IMR-90 (cell line): ENCODE measurements around the gene CPSF7. TPM values are rescaled to one million over a fixed set of nuclear protein-coding genes. Genes with fewer than 3 reads are reported as not detected.

ENCODE experiments used
- ATAC-seq: fragments of 200-7000 bp; cut with Tn5 transposase; 2 replicates; pipeline ENCODE4 v1.9.1; 2020; ENCODE audit warnings: low read depth, mild to moderate bottlenecking, moderate library complexity
- BruUV-seq: library from RNA; stranded (reverse); fragments of 400-500 nt; replicated peaks from 2 replicates; lab custom pipeline; 2021; lab: Mats Ljungman, UMichigan
- CTCF ChIA-PET: fragments of 300-600 bp; formaldehyde crosslinking; extraction: SDS; loops from one replicate; lab custom pipeline; 2021; ENCODE audit warnings: antibody characterized with exemption; lab: Yijun Ruan, JAX
- POLR2A ChIA-PET: fragments of 300-600 bp; sonication (Branson Sonifier 250); formaldehyde crosslinking; loops from one replicate; lab custom pipeline; 2022; ENCODE audit warnings: antibody characterized with exemption; ENCODE audit not compliant: unreplicated experiment; lab: Charles Lee
- DNase-seq: peaks from one replicate; pipeline ENCODE4 v3.0.0; 2013
- H2AFZ ChIP-seq: replicated peaks from 2 replicates; pipeline ENCODE3; 2013; ENCODE audit warnings: low read length, mild to moderate bottlenecking; ENCODE audit not compliant: poor library complexity
- H2AK5ac ChIP-seq: 2 replicates; pipeline ENCODE4 v1.6.1; 2013; ENCODE audit warnings: low read depth, low read length, inconsistent platforms
- H2AK9ac ChIP-seq: replicated peaks from 2 replicates; pipeline ENCODE3; 2013; ENCODE audit warnings: mild to moderate bottlenecking, low read depth, low read length, moderate library complexity; ENCODE audit not compliant: poor library complexity
- H2BK120ac ChIP-seq: 2 replicates; pipeline ENCODE4 v1.6.1; 2013; ENCODE audit warnings: low read depth, low read length, inconsistent platforms
- H2BK15ac ChIP-seq: 3 replicates; pipeline ENCODE4 v1.6.1; 2013; ENCODE audit warnings: low read depth, low read length, inconsistent platforms
- H2BK20ac ChIP-seq: 2 replicates; pipeline ENCODE4 v1.6.1; 2013; ENCODE audit warnings: low read depth, mild to moderate bottlenecking, inconsistent platforms, low read length, moderate library complexity
- H2BK5ac ChIP-seq: 2 replicates; pipeline ENCODE4 v1.6.1; 2013; ENCODE audit warnings: mild to moderate bottlenecking, low read depth, low read length, inconsistent platforms; ENCODE audit not compliant: poor library complexity, severe bottlenecking
- H3K14ac ChIP-seq: replicated peaks from 2 replicates; pipeline ENCODE4 v1.6.1; 2013; ENCODE audit warnings: low read depth, low read length, inconsistent platforms
- H3K18ac ChIP-seq: 2 replicates; pipeline ENCODE4 v1.6.1; 2013; ENCODE audit warnings: low read depth, low read length, control low read depth
- H3K23ac ChIP-seq: 2 replicates; pipeline ENCODE4 v1.6.1; 2013; ENCODE audit warnings: low read depth, low read length, inconsistent platforms
- H3K27ac ChIP-seq: 2 replicates; pipeline ENCODE4 v1.5.1; 2013; ENCODE audit warnings: mild to moderate bottlenecking, control low read depth, low read length; ENCODE audit not compliant: insufficient read depth
- H3K27me3 ChIP-seq: 2 replicates; pipeline ENCODE4 v1.6.1; 2013; ENCODE audit warnings: low read length; ENCODE audit not compliant: control insufficient read depth, insufficient read depth
- H3K36me3 ChIP-seq: 2 replicates; pipeline ENCODE4 v1.6.1; 2013; ENCODE audit warnings: low read length, mixed read lengths; ENCODE audit not compliant: control insufficient read depth, insufficient read depth
- H3K4ac ChIP-seq: 2 replicates; pipeline ENCODE4 v1.6.1; 2013; ENCODE audit warnings: low read depth, low read length, inconsistent platforms
- H3K4me1 ChIP-seq: 2 replicates; pipeline ENCODE4 v1.6.1; 2013; ENCODE audit warnings: low read length, mixed read lengths; ENCODE audit not compliant: control insufficient read depth, insufficient read depth
- H3K4me2 ChIP-seq: 2 replicates; pipeline ENCODE4 v1.6.1; 2013; ENCODE audit warnings: low read depth, mild to moderate bottlenecking, control low read depth, low read length, moderate library complexity
- H3K4me3 ChIP-seq: 2 replicates; pipeline ENCODE4 v1.5.1; 2013; ENCODE audit warnings: low read depth, mild to moderate bottlenecking, control low read depth, low read length, moderate library complexity; ENCODE audit not compliant: insufficient read depth
- H3K56ac ChIP-seq: 2 replicates; pipeline ENCODE4 v1.6.1; 2013; ENCODE audit warnings: low read length, inconsistent platforms; ENCODE audit not compliant: insufficient read depth; ENCODE audit errors: extremely low read depth
- H3K79me1 ChIP-seq, 2 experiments: 2 replicates each; pipeline ENCODE4 v1.6.1; 2013; ENCODE audit warnings: low read length in 2 of 2, inconsistent platforms in 1 of 2, low read depth in 1 of 2
- H3K9ac ChIP-seq: 2 replicates; pipeline ENCODE4 v1.6.1; 2013; ENCODE audit warnings: low read depth, low read length, control low read depth
- H3K9me1 ChIP-seq: 2 replicates; pipeline ENCODE4 v1.6.1; 2013; ENCODE audit warnings: low read length, inconsistent platforms; ENCODE audit not compliant: insufficient read depth
- H3K9me3 ChIP-seq: 2 replicates; pipeline ENCODE4 v1.6.1; 2013; ENCODE audit warnings: low read length; ENCODE audit not compliant: control insufficient read depth, insufficient read depth
- H4K20me1 ChIP-seq: 2 replicates; pipeline ENCODE4 v1.6.1; 2013; ENCODE audit warnings: low read length, inconsistent platforms; ENCODE audit not compliant: insufficient read depth
- H4K5ac ChIP-seq: 2 replicates; pipeline ENCODE4 v1.6.1; 2013; ENCODE audit warnings: mild to moderate bottlenecking, low read depth, low read length, control low read depth
- H4K8ac ChIP-seq, 2 experiments: 2 replicates each; pipeline ENCODE4 v1.6.1; 2013; ENCODE audit warnings: low read depth in 2 of 2, low read length in 2 of 2, control low read depth in 1 of 2, inconsistent platforms in 1 of 2
- H4K91ac ChIP-seq: 2 replicates; pipeline ENCODE4 v1.6.1; 2013; ENCODE audit warnings: low read depth, low read length, inconsistent platforms; ENCODE audit not compliant: insufficient read depth
- BHLHE40 ChIP-seq: fragments of 150-350 bp; IDR thresholded peaks from 2 replicates; pipeline ENCODE4 v1.6.1; 2016; ENCODE audit warnings: mild to moderate bottlenecking, low read depth, low read length
- CEBPB ChIP-seq: IDR thresholded peaks from 2 replicates; pipeline ENCODE4 v1.6.1; 2012; ENCODE audit warnings: low read depth, low read length, improper control_type of control experiment
- FOS ChIP-seq: fragments of 150-350 bp; IDR thresholded peaks from 2 replicates; pipeline ENCODE4 v1.6.1; 2016; ENCODE audit warnings: low read depth, low read length
- MAZ ChIP-seq: IDR thresholded peaks from 2 replicates; pipeline ENCODE4 v1.6.1; 2012; ENCODE audit warnings: low read depth, mild to moderate bottlenecking, low read length, improper control_type of control experiment, moderate library complexity, borderline replicate concordance
- MXI1 ChIP-seq: IDR thresholded peaks from 2 replicates; pipeline ENCODE4 v1.6.1; 2012; ENCODE audit warnings: low read depth, mild to moderate bottlenecking, low read length, moderate library complexity, borderline replicate concordance
- POLR2A ChIP-seq: IDR thresholded peaks from 2 replicates; pipeline ENCODE4 v1.6.1; 2012; ENCODE audit warnings: mild to moderate bottlenecking, low read depth, low read length
- RAD21 ChIP-seq: IDR thresholded peaks from 2 replicates; pipeline ENCODE4 v1.6.1; 2012; ENCODE audit warnings: low read length, improper control_type of control experiment
- RFX5 ChIP-seq: IDR thresholded peaks from 2 replicates; pipeline ENCODE4 v1.8.0; 2012; ENCODE audit warnings: low read depth, mild to moderate bottlenecking, low read length, moderate library complexity
- USF2 ChIP-seq: fragments of 150-350 bp; IDR thresholded peaks from 2 replicates; pipeline ENCODE4 v1.6.1; 2017; ENCODE audit warnings: mild to moderate bottlenecking, antibody characterized with exemption, low read length, low read depth
- WGBS, 2 experiments: methylation state at CpG; one replicate each; pipeline versions ENCODE4 v1.1.5 to v1.1.7; 2013; ENCODE audit warnings: missing lambda C conversion rate in 2 of 2; ENCODE audit not compliant: insufficient read length in 1 of 2; ENCODE audit errors: extremely low coverage in 2 of 2; 5-methylcytosine and 5-hydroxymethylcytosine counted together
- dilution Hi-C: fragments of 300-500 bp; cut with HindIII; formaldehyde crosslinking; loops from one replicate; pipeline ENCODE4 v1.14.3; 2018; ENCODE audit warnings: low sequenced_read_pairs; ENCODE audit not compliant: unreplicated experiment
- in situ Hi-C: fragments of 300-500 bp; cut with MboI; formaldehyde crosslinking; loops from 3 replicates; pipeline ENCODE4 v1.14.3; 2019; ENCODE audit warnings: low sequenced_read_pairs, inconsistent platforms, mixed read lengths
- intact Hi-C: fragments of 100-400 bp; cut with micrococcal nuclease; formaldehyde crosslinking; loops from 2 replicates; pipeline ENCODE4 v1.10.0; 2022
- polyA plus RNA-seq, 3 experiments: library from polyadenylated mRNA; depleted of rRNA; stranded (reverse); fragments of >200 nt; gene quantifications; 2 replicates each; pipeline ENCODE4 v1.2.3, GENCODE V29; 2012; ENCODE audit warnings: low replicate concordance in 1 of 3
- total RNA-seq: library from RNA; depleted of rRNA; stranded (reverse); fragments of >200 nt; gene quantifications from 2 replicates; pipeline ENCODE4 v1.2.3, GENCODE V29; 2012

Gene CPSF7
- total and polyA plus RNA-seq, 2 of the 4 experiments (the other 2 are of a cell fraction), result 9.5 to 55.2 TPM

DNA sequence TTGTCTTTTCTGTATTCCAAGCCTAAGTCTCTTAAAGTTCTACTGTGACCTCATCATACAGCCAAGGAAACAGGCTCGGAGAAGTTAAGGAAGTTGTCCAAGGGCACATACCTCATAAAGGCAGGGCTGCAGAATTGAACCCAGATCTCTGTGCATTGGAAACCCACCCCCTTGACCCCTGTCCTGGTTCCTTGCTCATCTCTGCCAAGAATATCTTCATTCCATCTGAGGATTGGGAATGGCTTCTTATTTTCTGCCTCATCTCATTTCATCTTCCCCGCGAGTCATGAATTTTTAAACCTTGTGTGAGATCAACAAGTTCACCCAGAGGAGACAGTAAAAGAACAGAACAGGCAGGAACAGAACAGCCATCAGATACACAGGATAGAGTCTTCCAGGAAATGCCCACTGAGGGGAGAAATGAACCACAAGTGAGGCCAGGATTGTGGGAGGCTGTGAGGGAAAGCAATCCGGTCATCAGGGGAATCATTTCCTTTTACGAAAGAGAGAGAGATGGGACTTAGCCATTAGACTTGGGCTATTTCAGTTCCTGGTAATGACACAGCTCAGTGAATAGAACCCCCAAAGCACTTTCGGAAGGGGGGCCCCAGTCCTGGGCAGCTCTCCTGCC is 44.4 kb upstream of the CPSF7 start:
- WGBS, 2 experiments, result 75% methylated on average over 2 of the region's 6 CpGs; no CpG with 5 or more reads in 1 of the 2 experiments
- peaks cover 11% of the 10 kb centered on the region for H3K36me3 ChIP-seq
- no peak overlapping the region for H4K91ac ChIP-seq
- H3K18ac ChIP-seq, result no peak overlapping the region
- H3K9ac ChIP-seq, result no peak overlapping the region
- no peak overlapping the region for H2BK5ac ChIP-seq
- H3K9me3 ChIP-seq, result peaks cover 2% of the 10 kb centered on the region; the same call in 1 of the 2 replicates
- H3K27me3 ChIP-seq, result peaks cover 4% of the 10 kb centered on the region; the same call in 1 of the 2 replicates
- ATAC-seq, result peak; percentile 22; the same call in 1 of the 2 replicates
- H3K79me1 ChIP-seq, result no peaks in the 10 kb centered on the region
- no peak overlapping the region for H3K14ac ChIP-seq
- DNase-seq, result no peak
- H3K4ac ChIP-seq, result no peak overlapping the region
- CTCF ChIA-PET, result interaction anchor here (0.7 kb wide), 1 partner anchor 28 kb away, joined by 3 read pairs; no protein-coding TSS in a partner anchor
- H3K23ac ChIP-seq, result no peak overlapping the region
- no peaks in the 10 kb centered on the region; the same call in 1 of the 2 replicates for H4K20me1 ChIP-seq
- no TSS peak for BruUV-seq
- H3K4me2 ChIP-seq, result no peak overlapping the region
- POLR2A ChIA-PET, result no interaction called here
- H3K4me1 ChIP-seq, result no peaks in the 10 kb centered on the region
- no peak overlapping the region for H2BK15ac ChIP-seq
- TF ChIP-seq POLR2A (no peak), USF2 (no peak), MAZ (no peak), FOS (no peak), CEBPB (no peak), RFX5 (no peak), RAD21 (no peak), MXI1 (no peak), BHLHE40 (no peak)
- H4K8ac ChIP-seq, result no peak overlapping the region
- H4K5ac ChIP-seq, result no peak overlapping the region
- no peak overlapping the region for H2BK120ac ChIP-seq
- H3K9me1 ChIP-seq, result 0 out of 2 replicates have a peak, but pooled peaks cover 6% of the 10 kb centered on the region
- H3K56ac ChIP-seq, result no peak overlapping the region
- in situ Hi-C loops (no loop called here), dilution Hi-C loops (no loop called here), intact Hi-C loops (no loop called here)
- no peak overlapping the region for H3K27ac ChIP-seq
- H2AK9ac ChIP-seq, result no peak overlapping the region
- H2AFZ ChIP-seq, result no peak overlapping the region
- no peak overlapping the region for H3K4me3 ChIP-seq
- no peak overlapping the region for H2BK20ac ChIP-seq
- H2AK5ac ChIP-seq, result no peak overlapping the region
